T-helper 9 cell (primary cell): Measurements from ENCODE around the gene GAS7.

Experiments
- DNase-seq: peaks from one replicate; pipeline ENCODE4 v3.0.0-alpha.2; 2020

The GAS7 gene

GRCh38 chr17:9973669-9974447, 224.5 kb downstream of the GAS7 start:
- no peak for DNase-seq

GRCh38 chr17:9971991-9972390, 226.4 kb downstream of the GAS7 start:
- DNase-seq = no peak

GRCh38 chr17:9969301-9969935, 229.0 kb downstream of the GAS7 start:
- no peak for DNase-seq

GRCh38 chr17:9968881-9969280, 229.5 kb downstream of the GAS7 start:
- no peak for DNase-seq

GRCh38 chr17:9968008-9968407, 230.4 kb downstream of the GAS7 start:
- DNase-seq = no peak

- DNase-seq = no peak
Observed at GRCh38 chr17:9959377-9959981, 238.9 kb downstream of the GAS7 start.

- DNase-seq = no peak
Observed at GRCh38 chr17:9958586-9959281, 239.7 kb downstream of the GAS7 start.

- DNase-seq = no peak
Observed at GRCh38 chr17:9957244-9957643, 241.2 kb downstream of the GAS7 start.

GRCh38 chr17:9956474-9957131, 241.8 kb downstream of the GAS7 start:
- DNase-seq = no peak

GRCh38 chr17:9953492-9953891, 244.9 kb downstream of the GAS7 start:
- DNase-seq = no peak

GRCh38 chr17:9951803-9952202, 246.6 kb downstream of the GAS7 start:
- no peak for DNase-seq

GRCh38 chr17:9948928-9949327, 249.5 kb downstream of the GAS7 start:
- no peak for DNase-seq

- DNase-seq = no peak
Observed at GRCh38 chr17:9944704-9945103, 253.7 kb downstream of the GAS7 start.

GRCh38 chr17:9943343-9943742, 255.1 kb downstream of the GAS7 start:
- no peak for DNase-seq

GRCh38 chr17:9942885-9943284, 255.5 kb downstream of the GAS7 start:
- DNase-seq = no peak

GRCh38 chr17:9941305-9941704, 257.1 kb downstream of the GAS7 start:
- no peak for DNase-seq

- DNase-seq = no peak
Observed at GRCh38 chr17:9940841-9941240, 257.6 kb downstream of the GAS7 start.

- no peak for DNase-seq
Observed at GRCh38 chr17:9938764-9939163, 259.6 kb downstream of the GAS7 start.

GRCh38 chr17:9937901-9938300, 260.5 kb downstream of the GAS7 start:
- DNase-seq = no peak

- no peak for DNase-seq
Observed at GRCh38 chr17:9937241-9937761, 261.1 kb downstream of the GAS7 start.

GRCh38 chr17:9936095-9936494, 262.3 kb downstream of the GAS7 start:
- DNase-seq = no peak

GRCh38 chr17:9935408-9935807, 263.0 kb downstream of the GAS7 start:
- no peak for DNase-seq

GRCh38 chr17:9934331-9934730, 264.1 kb downstream of the GAS7 start:
- DNase-seq = no peak
